ENCODE data around the gene P3H1.

GRCh38 chr1:42721926-42722325 is 44.9 kb downstream of the P3H1 start:
- TF ChIP-seq CTCF (IDR thresholded peaks at IDR 0.05) = no peak
- TF ChIP-seq POLR2A (IDR thresholded peaks at IDR 0.05) = no peak

Data from thyroid gland (tissue), 4 donors.